Pancreas (tissue), 10 donors: ENCODE measurements around the gene TFIP11. TPM values are rescaled to one million over a fixed set of nuclear protein-coding genes. Genes with fewer than 3 reads are reported as not detected.

Experiments used
- ATAC-seq, 4 donors: fragments of 200-7000 bp; cut with Tn5 transposase; one replicate each; pipeline versions ENCODE4 v1.8.0 to v1.9.1; 2020; ENCODE audit warnings: mild to moderate bottlenecking in 4 of 4, moderate library complexity in 4 of 4
- DNase-seq, 6 donors: peaks; one replicate each; pipeline ENCODE4 v3.0.0-alpha.2; 2020
- FAIRE-seq: peaks from 2 replicates; lab custom pipeline; 2012; peaks lifted over from hg19 to GRCh38; lab: Jason Lieb, UNC
- H3K27ac ChIP-seq, 4 donors: fragments of 200-600 bp; sonication (generic); 1 replicate in 3 of 4; 2 replicates in 1 of 4; pipeline versions ENCODE4 v1.5.0 to v1.8.0; 2020
- H3K27me3 ChIP-seq, 4 donors: fragments of 200-600 bp; one replicate each; pipeline ENCODE4 v1.8.0; 2021
- H3K36me3 ChIP-seq, 3 donors: fragments of 200-600 bp; sonication (generic) in 1 of 3; one replicate each; pipeline versions ENCODE4 v1.5.0 to v1.8.0; 2020 to 2021
- H3K4me1 ChIP-seq, 3 donors: fragments of 200-600 bp; one replicate each; pipeline ENCODE4 v1.8.0; 2021
- H3K4me3 ChIP-seq, 4 donors: fragments of 200-600 bp; sonication (generic) in 2 of 4; one replicate each; pipeline versions ENCODE4 v1.5.0 to v1.8.0; 2020 to 2021
- H3K9me3 ChIP-seq, 4 donors: fragments of 200-600 bp; one replicate each; pipeline ENCODE4 v1.8.0; 2021
- CTCF ChIP-seq, 4 donors: fragments of 200-600 bp; sonication (generic) in 3 of 4; IDR thresholded peaks; one replicate each; pipeline versions ENCODE4 v1.5.0 to v1.8.0; 2021; ENCODE audit warnings: antibody characterized with exemption in 4 of 4
- WGBS, 2 donors: extraction: QIAGEN DNeasy Blood & Tissue Kit; methylation state at CpG; one replicate each; pipeline ENCODE4 v1.1.7; 2013; 5-methylcytosine and 5-hydroxymethylcytosine counted together
- intact Hi-C, 3 donors: fragments of 100-400 bp; cut with DNase I; formaldehyde crosslinking; loops; one replicate each; pipeline versions ENCODE4 v1.11.1 to v1.14.2; 2022
- polyA plus RNA-seq, 2 donors: library from polyadenylated mRNA; stranded (reverse); fragments of 200-250 nt; gene quantifications; one replicate each; pipeline ENCODE4 v1.2.3, GENCODE V29; 2013
- total RNA-seq, 6 donors: library from RNA; stranded (reverse); fragmentation: NEBNext Ultra II Directional in 4 of 6; extraction: Animal tissue kit (Norgen Biotek cat#: 25700) in 4 of 6; gene quantifications; one replicate each; pipeline versions ENCODE4 v1.2.1 to v1.2.4, GENCODE V29; 2021 to 2023
- donor health status: healthy with polysubstance abuse.
- donor health status: DM: no; HTN: no; CAD: no; lungs with moderate emphysema.
- donor health status: DM: no; HTN: no; CAD: no.
- donor health status: control.
- donor health status: control.
- donor health status: Bipolar disorder and iron deficiency.
- donor health status: DM: yes; HTN: yes; CAD: no.
- donor health status: DM: no; HTN: no; CAD: no.
- donor health status: DM: no; HTN: no; CAD: no.
- donor health status: DM: yes; HTN: yes; CAD: no.

Gene TFIP11
- total and polyA plus RNA-seq, 8 donors, result 11.0 to 26.7 (median 17.6) TPM

GRCh38 chr22:26448334-26448733 is 63.9 kb downstream of the TFIP11 start:
- no peaks in the 10 kb centered on the region for H3K4me1 ChIP-seq
- no peak overlapping the region for H3K27ac ChIP-seq
- no peak for ATAC-seq
- H3K4me3 ChIP-seq, result no peak overlapping the region
- no peak for TF ChIP-seq CTCF (IDR thresholded peaks at IDR 0.05)
- H3K27me3 ChIP-seq, result no peaks in the 10 kb centered on the region
- peaks cover 0 to 24% (median 0%) of the 10 kb centered on the region in 3 donors for H3K36me3 ChIP-seq
- no peak for DNase-seq
- FAIRE-seq, result no peak
- no peaks in the 10 kb centered on the region for H3K9me3 ChIP-seq
- intact Hi-C loops, result no loop called here
- 72 to 83% methylated on average over 5 of the region's 5 CpGs for WGBS, 2 donors

DNA sequence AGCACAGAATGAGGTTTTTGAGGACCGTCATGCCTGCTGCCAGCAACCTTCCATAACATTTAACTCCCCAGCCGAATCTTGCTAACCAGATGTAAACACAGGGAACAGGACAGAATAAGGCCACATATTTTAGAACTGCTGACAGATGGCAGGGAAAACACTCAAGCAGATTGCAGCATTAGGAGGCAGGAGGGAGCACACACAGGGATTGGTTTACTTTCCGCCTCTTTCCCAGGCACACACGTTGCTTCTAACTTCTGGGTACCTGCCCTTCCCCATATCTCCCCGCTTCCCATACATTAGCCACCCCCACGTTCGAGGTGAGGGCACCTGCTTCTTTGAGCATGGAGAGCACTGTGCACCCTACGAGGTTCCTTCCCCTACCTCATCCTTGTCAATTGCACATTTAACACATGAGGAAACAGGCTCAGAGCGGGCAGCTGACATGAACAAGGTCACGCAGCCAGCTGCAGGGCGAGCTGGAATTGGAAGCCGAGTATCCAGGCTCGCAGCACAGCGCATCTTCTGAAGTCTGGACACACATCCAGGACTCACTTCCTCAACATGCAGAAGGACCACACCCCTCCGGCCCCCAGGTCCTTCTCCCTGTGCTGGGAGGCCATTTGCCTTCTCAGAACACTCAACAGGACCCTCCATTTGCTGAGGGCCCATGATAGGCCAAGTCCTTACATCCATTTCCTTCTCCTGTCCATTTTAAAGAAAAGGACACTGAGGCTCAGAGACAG is 64.5 kb downstream of the TFIP11 start:
- no peak for DNase-seq
- FAIRE-seq, result no peak
- intact Hi-C loops, result no loop called here
- H3K9me3 ChIP-seq, result no peaks in the 10 kb centered on the region
- no peak for ATAC-seq
- H3K4me1 ChIP-seq, result no peaks in the 10 kb centered on the region
- H3K36me3 ChIP-seq, result peaks cover 0 to 19% (median 0%) of the 10 kb centered on the region in 3 donors
- no peak overlapping the region for H3K27ac ChIP-seq
- TF ChIP-seq CTCF (IDR thresholded peaks at IDR 0.05), result no peak
- no peaks in the 10 kb centered on the region for H3K27me3 ChIP-seq
- 71 to 75% methylated on average over 15 of the region's 15 CpGs for WGBS, 2 donors
- no peak overlapping the region for H3K4me3 ChIP-seq

GRCh38 chr22:26446808-26447515 is 65.3 kb downstream of the TFIP11 start:
- Histone ChIP-seq H3K36me3 (peaks cover 0 to 12% (median 0%) of the 10 kb centered on the region in 3 donors), H3K4me1 (no peaks in the 10 kb centered on the region), H3K4me3 (no peak overlapping the region), H3K27ac (no peak overlapping the region), H3K27me3 (no peaks in the 10 kb centered on the region), H3K9me3 (no peaks in the 10 kb centered on the region)
- WGBS, 2 donors, result 85 to 89% methylated on average over 17 of the region's 17 CpGs
- no peak for ATAC-seq
- FAIRE-seq, result no peak
- no peak for TF ChIP-seq CTCF (IDR thresholded peaks at IDR 0.05)
- intact Hi-C loops, result no loop called here
- no peak for DNase-seq

- ATAC-seq (peak in 2 of 4 donors; percentile 37 to 40), FAIRE-seq (no peak), DNase-seq (no peak)
- no peak for TF ChIP-seq CTCF (IDR thresholded peaks at IDR 0.05)
- no peak overlapping the region for H3K27ac ChIP-seq
- H3K4me3 ChIP-seq, result no peak overlapping the region
- WGBS, 2 donors, result 46 to 48% methylated on average over 15 of the region's 15 CpGs
- intact Hi-C loops, result no loop called here
- H3K36me3 ChIP-seq, result peaks cover 0 to 2% (median 0%) of the 10 kb centered on the region in 3 donors
- H3K27me3 ChIP-seq, result no peaks in the 10 kb centered on the region
- H3K4me1 ChIP-seq, result no peaks in the 10 kb centered on the region
- no peaks in the 10 kb centered on the region for H3K9me3 ChIP-seq
Measured at GRCh38 chr22:26445577-26446275, 66.5 kb downstream of the TFIP11 start.
